WERI-Rb-1 (cell line): ENCODE results near the gene PDE10A.

Source experiments
- DNase-seq: peaks from one replicate; pipeline ENCODE4 v3.0.0-alpha.2; 2020
- H3K27ac ChIP-seq: fragments of 250-450 bp; sonication (Bioruptor Pico); 2 replicates; pipeline ENCODE4 v1.5.1; 2020; ENCODE audit warnings: mild to moderate bottlenecking, moderate library complexity
- H3K27me3 ChIP-seq: fragments of 250-450 bp; sonication (Bioruptor Pico); 2 replicates; pipeline ENCODE4 v1.5.1; 2021; ENCODE audit warnings: mild to moderate bottlenecking, low read depth, moderate library complexity; ENCODE audit not compliant: insufficient read depth, severe bottlenecking
- H3K36me3 ChIP-seq: fragments of 250-450 bp; sonication (Bioruptor Pico); 2 replicates; pipeline ENCODE4 v1.5.1; 2020; ENCODE audit warnings: mild to moderate bottlenecking, moderate library complexity
- H3K4me3 ChIP-seq: 2 replicates; pipeline ENCODE4 v1.5.1; 2011; ENCODE audit warnings: low read depth, mild to moderate bottlenecking, control low read depth, low read length
- H3K9me3 ChIP-seq: fragments of 250-450 bp; sonication (Bioruptor Pico); 2 replicates; pipeline ENCODE4 v1.5.1; 2021; ENCODE audit warnings: mild to moderate bottlenecking, moderate library complexity; ENCODE audit not compliant: severe bottlenecking
- TF ChIP-seq, protein P1 (sequence below): IDR thresholded peaks from 2 replicates; pipeline ENCODE4 v1.5.1; 2011; ENCODE audit warnings: low read depth, mild to moderate bottlenecking, control low read depth, inconsistent platforms, low read length

The PDE10A gene

DNA sequence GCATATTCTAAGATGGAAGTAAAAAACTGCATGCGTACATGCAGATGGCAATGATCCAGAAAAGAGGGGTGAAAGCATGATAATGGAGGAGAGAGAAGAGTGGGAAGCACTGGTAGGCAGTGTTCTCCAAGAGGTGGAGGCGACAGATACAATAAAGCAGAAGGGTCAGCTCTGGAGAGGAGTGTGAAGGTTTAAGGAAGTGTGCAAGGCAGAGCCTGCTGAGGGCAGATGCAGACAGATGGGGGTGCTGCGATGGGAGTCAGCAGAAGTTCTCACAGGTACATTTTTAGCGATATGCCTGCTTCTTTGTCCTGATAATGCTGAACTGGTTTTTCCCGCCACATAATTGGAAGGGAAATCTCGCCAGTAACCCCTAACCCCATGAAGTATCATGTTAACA, 272.6 kb downstream of the PDE10A start:
- no peak overlapping the region for H3K27ac ChIP-seq
- no peak overlapping the region for H3K4me3 ChIP-seq
- DNase-seq = no peak
- peaks cover 13% of the 10 kb centered on the region for H3K27me3 ChIP-seq
- no peaks in the 10 kb centered on the region for H3K9me3 ChIP-seq
- TF ChIP-seq, protein P1, sequence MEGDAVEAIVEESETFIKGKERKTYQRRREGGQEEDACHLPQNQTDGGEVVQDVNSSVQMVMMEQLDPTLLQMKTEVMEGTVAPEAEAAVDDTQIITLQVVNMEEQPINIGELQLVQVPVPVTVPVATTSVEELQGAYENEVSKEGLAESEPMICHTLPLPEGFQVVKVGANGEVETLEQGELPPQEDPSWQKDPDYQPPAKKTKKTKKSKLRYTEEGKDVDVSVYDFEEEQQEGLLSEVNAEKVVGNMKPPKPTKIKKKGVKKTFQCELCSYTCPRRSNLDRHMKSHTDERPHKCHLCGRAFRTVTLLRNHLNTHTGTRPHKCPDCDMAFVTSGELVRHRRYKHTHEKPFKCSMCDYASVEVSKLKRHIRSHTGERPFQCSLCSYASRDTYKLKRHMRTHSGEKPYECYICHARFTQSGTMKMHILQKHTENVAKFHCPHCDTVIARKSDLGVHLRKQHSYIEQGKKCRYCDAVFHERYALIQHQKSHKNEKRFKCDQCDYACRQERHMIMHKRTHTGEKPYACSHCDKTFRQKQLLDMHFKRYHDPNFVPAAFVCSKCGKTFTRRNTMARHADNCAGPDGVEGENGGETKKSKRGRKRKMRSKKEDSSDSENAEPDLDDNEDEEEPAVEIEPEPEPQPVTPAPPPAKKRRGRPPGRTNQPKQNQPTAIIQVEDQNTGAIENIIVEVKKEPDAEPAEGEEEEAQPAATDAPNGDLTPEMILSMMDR = no peak
- no peaks in the 10 kb centered on the region for H3K36me3 ChIP-seq

GRCh38 chr6:165389534-165389933, 273.5 kb downstream of the PDE10A start:
- DNase-seq = no peak
- Histone ChIP-seq H3K27me3 (peaks cover 16% of the 10 kb centered on the region), H3K4me3 (no peak overlapping the region), H3K9me3 (no peaks in the 10 kb centered on the region), H3K36me3 (no peaks in the 10 kb centered on the region), H3K27ac (no peak overlapping the region)
- TF ChIP-seq, protein P1 = no peak

GRCh38 chr6:165383323-165383722, 279.7 kb downstream of the PDE10A start:
- no peaks in the 10 kb centered on the region for H3K36me3 ChIP-seq
- no peak overlapping the region for H3K4me3 ChIP-seq
- peaks cover 10% of the 10 kb centered on the region for H3K27me3 ChIP-seq
- TF ChIP-seq, protein P1 = no peak
- DNase-seq = no peak
- no peaks in the 10 kb centered on the region for H3K9me3 ChIP-seq
- no peak overlapping the region for H3K27ac ChIP-seq

DNA sequence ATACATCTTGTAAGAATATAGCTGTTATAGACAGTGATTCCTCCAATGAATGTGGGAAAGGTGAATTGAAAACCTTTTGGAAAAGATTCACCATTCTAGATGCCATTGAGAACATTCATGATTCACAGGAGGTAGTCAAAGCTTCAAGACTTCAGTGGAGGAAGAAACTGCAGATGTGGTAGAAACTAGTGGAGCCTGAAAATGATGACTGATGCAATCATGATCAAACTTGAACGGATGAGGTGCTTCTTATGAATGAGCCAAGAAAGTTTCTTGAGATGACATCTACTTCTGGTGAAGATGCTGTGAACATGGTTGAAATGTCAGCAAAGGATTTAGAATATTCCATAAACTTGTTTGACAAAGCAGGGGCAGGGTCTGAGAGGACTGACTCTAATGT, 286.9 kb downstream of the PDE10A start:
- TF ChIP-seq, protein P1 = no peak
- Histone ChIP-seq H3K27ac (no peak overlapping the region), H3K9me3 (no peaks in the 10 kb centered on the region), H3K4me3 (no peak overlapping the region), H3K27me3 (peaks cover 3% of the 10 kb centered on the region), H3K36me3 (no peaks in the 10 kb centered on the region)
- no peak for DNase-seq

GRCh38 chr6:165365371-165365770, 297.7 kb downstream of the PDE10A start:
- H3K36me3 ChIP-seq = no peaks in the 10 kb centered on the region
- DNase-seq = no peak
- H3K9me3 ChIP-seq = peaks cover 5% of the 10 kb centered on the region
- H3K27ac ChIP-seq = no peak overlapping the region
- peaks cover 2% of the 10 kb centered on the region for H3K27me3 ChIP-seq
- TF ChIP-seq, protein P1 = no peak
- no peak overlapping the region for H3K4me3 ChIP-seq

GRCh38 chr6:165345700-165346099, 317.3 kb downstream of the PDE10A start:
- Histone ChIP-seq H3K4me3 (no peak overlapping the region), H3K27ac (no peak overlapping the region), H3K27me3 (peaks cover 30% of the 10 kb centered on the region), H3K9me3 (peaks cover 5% of the 10 kb centered on the region), H3K36me3 (no peaks in the 10 kb centered on the region)
- DNase-seq = no peak
- TF ChIP-seq, protein P1 = no peak
